Loucy (cell line): ENCODE measurements around the gene ART5.
"Not testable (repeated sequence)": the region's sequence is repeated elsewhere in the genome, so short reads cannot be mapped to it uniquely, and the experiment has no call there.

ENCODE experiments used
- CTCF ChIP-seq: fragments of 200-600 bp; sonication (generic); conservative IDR thresholded peaks from 2 replicates; pipeline ENCODE4 v1.5.1; 2014; ENCODE audit warnings: mild to moderate bottlenecking, antibody characterized with exemption, low read length
- EZH2phosphoT487 ChIP-seq: fragments of 200-600 bp; IDR thresholded peaks from 2 replicates; pipeline ENCODE4 v1.6.1; 2018; ENCODE audit warnings: antibody characterized with exemption, mild to moderate bottlenecking, moderate library complexity, borderline replicate concordance

GRCh38 chr11:3643102-3643546, 1.3 kb upstream of the ART5 start:
- not testable (repeated sequence) for TF ChIP-seq CTCF, EZH2phosphoT487
